WTC11 (cell line): ENCODE measurements around the gene PRR5.

Experiments used
- ATF3 ChIP-seq: sonication (generic); formaldehyde crosslinking; conservative IDR thresholded peaks from 2 replicates; pipeline ENCODE4 v1.8.1; 2022; ENCODE audit warnings: mild to moderate bottlenecking, missing genetic modification reagents
- CTCF ChIP-seq: fragments of 200-600 bp; IDR thresholded peaks from 2 replicates; pipeline ENCODE4 v1.8.0; 2022; ENCODE audit warnings: antibody characterized with exemption
- ESRRA ChIP-seq: sonication (generic); formaldehyde crosslinking; IDR thresholded peaks from 2 replicates; pipeline ENCODE4 v1.8.1; 2022; ENCODE audit warnings: mild to moderate bottlenecking, missing genetic modification reagents, borderline replicate concordance
- FOXJ3 ChIP-seq: sonication (generic); formaldehyde crosslinking; IDR thresholded peaks from 2 replicates; pipeline ENCODE4 v1.9.0; 2021; ENCODE audit warnings: missing genetic modification reagents, mild to moderate bottlenecking, borderline replicate concordance
- JUN ChIP-seq: sonication (generic); formaldehyde crosslinking; IDR thresholded peaks from 2 replicates; pipeline ENCODE4 v1.8.0; 2023; ENCODE audit warnings: mild to moderate bottlenecking, missing genetic modification reagents
- MAX ChIP-seq: sonication (generic); formaldehyde crosslinking; IDR thresholded peaks from 2 replicates; pipeline ENCODE4 v1.8.0; 2022; ENCODE audit warnings: mild to moderate bottlenecking, missing genetic modification reagents
- NR3C1 ChIP-seq: sonication (generic); formaldehyde crosslinking; conservative IDR thresholded peaks from 2 replicates; pipeline ENCODE4 v1.8.1; 2023; ENCODE audit warnings: low read depth, mild to moderate bottlenecking, missing genetic modification reagents
- PREB ChIP-seq: sonication (generic); formaldehyde crosslinking; IDR thresholded peaks from 2 replicates; pipeline ENCODE4 v1.8.1; 2022; ENCODE audit warnings: mild to moderate bottlenecking, missing genetic modification reagents, moderate library complexity, borderline replicate concordance
- PRRX2 ChIP-seq: fragments of 250-450 bp; sonication (Bioruptor Pico); IDR thresholded peaks from 2 replicates; pipeline ENCODE4 v1.8.0; 2021; ENCODE audit warnings: mild to moderate bottlenecking
- USF1 ChIP-seq: sonication (generic); formaldehyde crosslinking; IDR thresholded peaks from 2 replicates; pipeline ENCODE4 v1.8.0; 2022; ENCODE audit warnings: mild to moderate bottlenecking, missing genetic modification reagents
- ZNF416 ChIP-seq: fragments of 250-450 bp; sonication (Bioruptor Pico); IDR thresholded peaks from 2 replicates; pipeline ENCODE4 v1.9.0; 2021; ENCODE audit warnings: mild to moderate bottlenecking, inconsistent platforms

GRCh38 chr22:44750481-44750880 lies 48.5 kb downstream of the PRR5 start:
- TF ChIP-seq CTCF (no peak), JUN (CRISPR knock-in tag) (no peak), MAX (CRISPR knock-in tag) (no peak), ZNF416 (no peak), USF1 (CRISPR knock-in tag) (no peak), ATF3 (CRISPR knock-in tag) (no peak), PRRX2 (CRISPR knock-in tag) (no peak), ESRRA (no peak), NR3C1 (no peak), FOXJ3 (no peak), PREB (CRISPR knock-in tag) (no peak)
